Activated CD4-positive, alpha-beta T cell treated with anti-CD3 and anti-CD28 coated beads for 48 hours (primary cell): ENCODE data around the gene CADM2.
"Not testable (repeated sequence)": the region's sequence is repeated elsewhere in the genome, so short reads cannot be mapped to it uniquely, and the experiment has no call there.

Source experiments
- DNase-seq: peaks from one replicate; pipeline ENCODE4 v3.0.0-alpha.2; 2020

Gene CADM2

DNA sequence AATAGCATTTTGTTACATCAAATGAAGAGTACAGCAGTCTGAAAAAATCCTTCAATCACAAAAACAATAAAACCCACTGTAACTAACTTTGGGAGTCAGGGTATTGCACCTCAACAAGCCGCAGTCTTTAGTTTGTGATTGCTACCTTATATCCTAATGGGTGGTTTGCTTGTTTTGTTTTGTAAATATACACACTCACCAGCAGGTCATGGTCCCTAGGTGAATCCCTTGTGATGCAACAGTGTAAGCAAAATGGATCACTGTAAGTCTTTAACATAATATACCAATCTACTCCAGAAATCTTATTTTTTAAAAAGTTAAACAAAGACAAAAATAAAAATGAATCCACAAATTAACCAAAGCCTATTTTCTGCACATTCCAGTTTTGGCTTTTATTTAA lies 749.5 kb downstream of the CADM2 start:
- DNase-seq = not testable (repeated sequence)

DNA sequence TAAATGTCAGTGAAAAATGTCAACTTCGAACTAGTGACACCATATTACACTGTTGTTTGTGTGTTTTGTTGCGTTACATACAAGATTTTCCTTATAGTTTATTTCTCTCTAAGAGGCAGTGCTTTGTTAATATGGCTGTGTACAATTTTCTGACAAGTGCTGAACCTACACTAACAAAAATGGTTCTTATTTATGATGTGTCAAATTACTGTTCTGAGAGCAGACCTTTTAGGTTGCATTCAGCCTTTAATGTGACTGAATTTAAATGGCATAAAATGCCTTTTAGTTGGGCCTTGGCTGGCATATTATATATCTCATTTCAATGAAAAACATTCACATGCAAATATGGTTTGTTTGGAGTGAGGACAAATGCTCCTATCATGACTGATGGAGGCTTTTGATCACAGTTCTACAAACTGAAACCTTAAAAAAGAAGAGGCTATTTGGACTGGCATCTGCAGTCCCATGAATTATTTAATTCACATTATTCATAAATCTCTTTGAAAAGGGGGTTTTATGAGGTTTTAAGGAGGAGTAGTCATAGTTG lies 750.6 kb downstream of the CADM2 start:
- no peak for DNase-seq

DNA sequence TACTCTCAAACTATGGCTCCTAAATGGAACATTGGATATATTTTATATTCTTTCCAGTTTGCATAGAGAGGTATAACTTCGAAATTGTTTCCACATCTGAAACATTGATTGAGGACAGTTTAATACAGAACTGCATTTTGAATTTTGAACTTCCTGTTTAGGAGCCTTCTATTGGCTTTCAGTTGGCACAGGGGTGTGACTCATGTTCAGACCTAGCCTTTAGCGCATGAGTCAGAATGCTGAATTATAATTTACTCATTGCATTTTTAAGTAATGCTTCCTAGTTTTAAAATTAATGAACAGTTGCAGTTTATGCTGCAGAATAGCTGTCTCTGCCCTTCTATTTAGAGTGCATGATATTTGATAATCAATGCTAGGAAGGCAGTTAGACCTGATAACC lies 751.7 kb downstream of the CADM2 start:
- no peak for DNase-seq

GRCh38 chr3:85721409-85722145 lies 762.8 kb downstream of the CADM2 start:
- no peak for DNase-seq

GRCh38 chr3:85725809-85726208 lies 767.0 kb downstream of the CADM2 start:
- DNase-seq = no peak

DNA sequence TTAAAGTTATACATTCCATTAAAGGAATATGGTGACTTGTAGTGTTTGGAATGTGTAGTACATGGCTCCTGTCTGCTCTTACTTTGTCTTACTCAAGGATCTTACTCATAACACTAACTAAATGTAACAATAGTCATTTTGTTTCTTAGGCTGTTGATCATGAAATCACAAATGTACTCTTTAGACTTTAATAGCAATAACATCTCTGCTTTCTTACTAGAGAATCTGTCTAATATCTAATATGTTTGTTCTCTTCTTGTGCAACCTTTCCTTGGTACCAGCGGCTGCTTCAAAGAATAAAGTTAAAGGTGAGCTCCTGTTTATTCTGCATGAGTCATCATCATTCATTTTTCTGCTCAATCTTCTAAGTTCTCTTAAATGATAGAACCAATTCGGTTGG lies 767.5 kb downstream of the CADM2 start:
- DNase-seq = no peak

GRCh38 chr3:85737846-85738245 lies 779.1 kb downstream of the CADM2 start:
- DNase-seq = no peak

DNA sequence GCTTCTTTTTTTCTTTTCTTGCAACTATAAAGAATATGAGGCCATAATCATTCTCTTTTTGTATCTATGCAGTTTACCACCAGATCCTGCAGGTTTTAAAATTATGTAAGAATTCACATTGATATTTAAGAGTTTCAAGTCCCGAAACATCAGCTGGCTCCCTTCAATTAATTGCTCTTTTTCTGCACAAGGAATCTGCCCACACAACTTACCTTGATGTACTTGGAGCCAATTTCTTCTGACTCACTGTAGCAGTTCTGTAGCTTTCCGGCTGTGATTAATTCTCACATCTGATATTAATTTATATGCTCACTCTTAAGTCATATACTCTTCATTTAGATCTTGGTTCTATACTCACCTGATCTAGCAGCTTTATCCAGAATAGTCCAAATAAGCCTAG lies 781.8 kb downstream of the CADM2 start:
- no peak for DNase-seq

DNA sequence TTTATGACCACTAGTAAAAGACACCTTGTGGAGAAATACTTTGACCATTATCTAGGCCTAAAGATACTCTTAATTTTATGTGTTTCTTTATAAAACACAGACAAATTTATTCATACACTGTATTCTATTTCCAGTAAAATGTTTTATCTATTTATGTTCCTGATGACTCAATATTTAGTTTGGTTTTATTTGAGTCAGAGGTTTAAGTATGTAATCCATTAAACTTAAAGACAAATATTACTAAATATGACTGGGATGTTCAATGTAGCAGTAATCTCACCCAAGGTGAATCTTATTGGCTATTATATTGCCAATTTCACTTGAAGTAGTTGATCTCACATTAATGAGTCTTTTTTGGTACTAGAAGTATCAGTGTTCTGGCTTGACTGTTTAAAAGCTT lies 799.7 kb downstream of the CADM2 start:
- DNase-seq = no peak

GRCh38 chr3:85760342-85760741 lies 801.6 kb downstream of the CADM2 start:
- no peak for DNase-seq

- no peak for DNase-seq
These were observed 822.0 kb downstream of the CADM2 start for GRCh38 chr3:85780806-85781205.

- no peak for DNase-seq
These were observed 823.0 kb downstream of the CADM2 start for GRCh38 chr3:85781806-85782205.

DNA sequence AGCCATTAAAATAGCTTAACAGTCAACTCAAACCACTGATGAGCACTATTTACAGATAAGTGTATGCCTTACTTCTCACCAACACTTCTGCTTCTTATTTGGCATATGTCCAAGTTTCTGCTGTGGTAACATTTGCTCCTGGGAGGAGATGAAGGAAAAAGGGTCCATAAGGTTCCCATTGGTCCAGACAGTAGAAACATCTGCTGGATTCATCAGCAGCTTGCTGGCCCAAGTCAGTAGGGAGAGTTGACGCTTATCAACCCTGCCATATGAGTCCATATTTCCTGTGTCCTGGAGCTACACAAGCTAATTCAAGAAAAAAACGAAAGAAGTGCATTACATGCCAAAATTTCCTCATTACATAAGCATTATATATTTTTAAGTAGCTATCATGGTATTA lies 824.5 kb downstream of the CADM2 start:
- DNase-seq = no peak

- no peak for DNase-seq
These were observed 827.0 kb downstream of the CADM2 start for GRCh38 chr3:85785766-85786165.

- DNase-seq = no peak
These were observed 831.7 kb downstream of the CADM2 start for GRCh38 chr3:85790445-85791030.

- DNase-seq = no peak
These were observed 837.4 kb downstream of the CADM2 start for GRCh38 chr3:85796140-85796539.

DNA sequence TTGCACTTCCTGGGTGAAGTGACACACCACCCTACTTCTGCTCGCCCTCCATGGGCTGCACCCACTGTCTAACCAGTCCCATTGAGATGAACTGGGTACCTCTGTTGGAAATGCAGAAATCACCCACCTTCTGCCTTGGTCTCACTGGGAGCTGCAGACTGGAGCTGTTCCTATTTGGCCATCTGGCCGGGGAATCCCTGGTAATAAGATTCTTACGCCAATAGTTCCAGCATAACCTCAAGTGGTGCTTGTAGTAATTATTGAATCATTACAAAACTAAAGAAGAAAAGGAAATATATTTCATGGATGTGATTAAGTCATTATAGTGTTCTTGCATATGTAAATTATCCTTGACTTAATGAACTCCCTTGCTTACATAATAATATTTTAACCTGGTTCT lies 841.9 kb downstream of the CADM2 start:
- DNase-seq = no peak

GRCh38 chr3:85801955-85802354 lies 843.2 kb downstream of the CADM2 start:
- DNase-seq = no peak

DNA sequence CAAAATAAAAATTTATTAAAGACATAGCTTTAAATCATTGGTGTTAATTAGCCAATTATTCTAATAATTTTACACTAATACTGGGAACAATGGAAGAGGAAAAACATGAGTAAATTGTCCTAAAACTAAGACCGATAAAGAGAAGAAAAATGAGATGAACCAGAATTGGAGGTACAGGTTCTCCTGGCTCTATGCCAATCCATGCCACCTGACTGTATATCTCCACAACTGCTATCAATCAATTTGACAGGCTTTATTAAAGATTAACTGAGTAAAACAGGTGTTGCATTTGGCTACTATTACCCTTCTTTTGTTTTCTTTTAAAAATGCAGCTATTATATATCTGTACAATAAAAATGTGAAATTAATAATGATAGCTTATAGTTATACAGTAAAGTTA lies 850.0 kb downstream of the CADM2 start:
- DNase-seq = no peak

- peak; percentile 8 for DNase-seq
These were observed 862.5 kb downstream of the CADM2 start for GRCh38 chr3:85821130-85821756.

DNA sequence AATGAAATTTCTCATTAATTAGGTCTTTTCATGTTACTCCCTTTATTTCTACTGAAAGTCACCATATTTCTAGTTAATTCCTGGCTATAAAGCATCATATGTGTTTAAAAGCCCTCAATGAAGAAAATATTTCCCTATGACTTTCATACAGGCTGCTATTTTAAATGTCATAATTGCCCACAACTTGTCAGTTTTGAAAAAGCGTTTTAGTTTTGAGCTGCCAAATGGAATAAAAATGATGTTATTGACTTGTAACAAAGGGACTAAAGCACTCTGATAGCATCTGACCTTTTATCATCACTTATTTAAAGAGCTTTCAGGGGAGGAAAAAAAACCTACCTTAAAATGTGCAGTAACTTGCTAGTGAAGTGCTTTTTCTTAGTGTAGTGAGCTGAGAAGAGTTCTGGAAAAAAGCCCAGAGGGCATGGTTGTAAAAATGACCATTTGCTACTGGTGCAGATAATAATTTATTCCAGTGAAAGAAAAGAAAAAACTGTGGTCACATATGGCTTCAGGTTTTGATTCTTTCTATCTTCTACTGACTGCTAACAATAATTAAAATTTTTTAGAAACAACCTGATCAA lies 877.2 kb downstream of the CADM2 start:
- DNase-seq = no peak

- no peak for DNase-seq
These were observed 878.6 kb downstream of the CADM2 start for GRCh38 chr3:85837402-85837801.

DNA sequence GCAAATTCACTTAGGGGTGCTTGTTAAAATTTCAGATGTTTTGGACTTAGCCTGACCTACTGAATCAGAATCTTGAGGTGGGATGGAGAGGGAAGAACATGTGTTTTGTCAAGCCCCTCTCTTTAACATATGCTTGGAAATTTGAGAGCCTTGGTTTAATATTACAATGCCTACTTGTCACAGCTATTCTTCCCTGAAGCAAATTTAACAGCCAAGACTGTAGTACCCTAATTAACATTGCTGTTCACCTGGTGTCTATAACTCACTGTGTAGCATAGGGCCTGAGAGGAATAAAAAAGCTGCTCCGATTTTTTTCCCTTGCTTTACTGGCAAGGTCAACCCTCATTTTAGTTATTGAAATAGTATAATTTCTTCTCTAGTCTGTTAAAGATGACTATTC lies 880.1 kb downstream of the CADM2 start:
- DNase-seq = no peak

- no peak for DNase-seq
These were observed 883.3 kb downstream of the CADM2 start for GRCh38 chr3:85842081-85842480.
